Measurements from ENCODE around the gene ARSD.

- no peak for TF ChIP-seq POLR2A (IDR thresholded peaks at IDR 0.05)
- TF ChIP-seq CTCF (IDR thresholded peaks at IDR 0.05): no peak
Observed at GRCh38 chrX:2965965-2966364, 36.8 kb upstream of the ARSD start.

All from lower leg skin (tissue), 3 donors.